DND-41 (cell line): ENCODE data around the gene PLA2G4A.

Source experiments
- ATAC-seq: fragments of 200-7000 bp; cut with Tn5 transposase; 3 replicates; pipeline ENCODE4 v1.9.1; 2021; ENCODE audit warnings: low read depth; ENCODE audit not compliant: insufficient read depth
- DNase-seq: peaks from one replicate; pipeline ENCODE4 v3.0.0-alpha.2; 2020
- H2AFZ ChIP-seq: 2 replicates; pipeline ENCODE4 v1.6.0; 2012; ENCODE audit warnings: low read depth, low read length
- H3K27ac ChIP-seq: 2 replicates; pipeline ENCODE4 v1.5.1; 2012; ENCODE audit warnings: low read length, inconsistent platforms
- H3K27me3 ChIP-seq: fragments of 200-600 bp; sonication (generic); 2 replicates; pipeline ENCODE4 v1.6.0; 2012; ENCODE audit warnings: low read length, mild to moderate bottlenecking, inconsistent platforms; ENCODE audit not compliant: insufficient read depth, poor library complexity
- H3K36me3 ChIP-seq: 2 replicates; pipeline ENCODE4 v1.5.1; 2012; ENCODE audit warnings: low read length, inconsistent platforms; ENCODE audit not compliant: insufficient read depth
- H3K4me1 ChIP-seq: 2 replicates; pipeline ENCODE4 v1.5.1; 2012; ENCODE audit warnings: mild to moderate bottlenecking, low read length; ENCODE audit not compliant: insufficient read depth
- H3K4me2 ChIP-seq: 2 replicates; pipeline ENCODE4 v1.6.0; 2012; ENCODE audit warnings: mild to moderate bottlenecking, moderate library complexity, low read length, inconsistent platforms; ENCODE audit not compliant: insufficient read depth
- H3K4me3 ChIP-seq, 2 experiments: fragments of 200-600 bp in 1 of 2; shearing (Covaris generic) in 1 of 2; 2 replicates each; pipeline ENCODE4 v1.5.1; 2012 to 2016; ENCODE audit warnings: inconsistent platforms in 2 of 2, low read length in 2 of 2, mild to moderate bottlenecking in 2 of 2, low read depth in 1 of 2, moderate library complexity in 1 of 2
- H3K79me2 ChIP-seq: 2 replicates; pipeline ENCODE4 v1.6.0; 2012; ENCODE audit warnings: low read length, inconsistent platforms; ENCODE audit not compliant: insufficient read depth
- H3K9ac ChIP-seq: 2 replicates; pipeline ENCODE4 v1.6.0; 2012; ENCODE audit warnings: low read depth, mild to moderate bottlenecking, inconsistent platforms, low read length, moderate library complexity
- H3K9me3 ChIP-seq: 2 replicates; pipeline ENCODE4 v1.5.1; 2012; ENCODE audit warnings: low read length, moderate library complexity, mild to moderate bottlenecking, inconsistent platforms; ENCODE audit not compliant: insufficient read depth, severe bottlenecking
- H4K20me1 ChIP-seq: 2 replicates; pipeline ENCODE4 v1.6.0; 2012; ENCODE audit warnings: low read length; ENCODE audit not compliant: insufficient read depth
- EZH2 ChIP-seq: IDR thresholded peaks from 3 replicates; pipeline ENCODE4 v1.6.1; 2012; ENCODE audit warnings: borderline replicate concordance, low read depth, mild to moderate bottlenecking, moderate library complexity, low read length, inconsistent platforms; ENCODE audit not compliant: severe bottlenecking
- TF ChIP-seq, protein P1 (sequence below): IDR thresholded peaks from 2 replicates; pipeline ENCODE4 v1.5.1; 2012; ENCODE audit warnings: borderline replicate concordance, low read length, moderate library complexity, mild to moderate bottlenecking; ENCODE audit not compliant: poor library complexity, severe bottlenecking; ENCODE audit errors: extremely low read depth

The PLA2G4A gene

DNA sequence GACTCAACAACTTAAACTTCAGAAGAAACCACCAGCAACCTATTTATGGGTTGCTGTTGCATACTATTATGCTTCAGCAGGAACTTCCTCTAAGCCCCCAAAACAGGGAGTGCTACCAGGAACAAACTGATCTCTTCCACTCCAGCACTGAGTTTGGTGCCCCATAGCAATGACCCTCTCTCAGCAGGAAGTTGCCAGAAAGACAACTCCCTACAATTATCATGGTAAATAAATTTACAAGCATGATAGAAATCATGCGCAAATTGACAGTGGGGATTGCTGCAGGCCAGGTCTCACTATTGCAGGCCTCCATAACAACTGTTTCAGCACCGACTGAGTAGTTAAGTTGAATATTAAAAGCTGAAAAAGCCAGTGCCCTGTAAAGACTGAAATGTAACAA lies 180.6 kb downstream of the PLA2G4A start:
- Histone ChIP-seq H3K36me3 (no peaks in the 10 kb centered on the region), H3K4me2 (no peak overlapping the region), H3K9ac (no peak overlapping the region), H3K4me3 (no peak overlapping the region), H4K20me1 (no peaks in the 10 kb centered on the region), H3K27ac (no peak overlapping the region), H2AFZ (no peak overlapping the region), H3K27me3 (no peaks in the 10 kb centered on the region), H3K4me1 (no peaks in the 10 kb centered on the region), H3K79me2 (no peaks in the 10 kb centered on the region), H3K9me3 (peaks cover 12% of the 10 kb centered on the region)
- ATAC-seq (no peak), DNase-seq (no peak)
- no peak for TF ChIP-seq EZH2

DNA sequence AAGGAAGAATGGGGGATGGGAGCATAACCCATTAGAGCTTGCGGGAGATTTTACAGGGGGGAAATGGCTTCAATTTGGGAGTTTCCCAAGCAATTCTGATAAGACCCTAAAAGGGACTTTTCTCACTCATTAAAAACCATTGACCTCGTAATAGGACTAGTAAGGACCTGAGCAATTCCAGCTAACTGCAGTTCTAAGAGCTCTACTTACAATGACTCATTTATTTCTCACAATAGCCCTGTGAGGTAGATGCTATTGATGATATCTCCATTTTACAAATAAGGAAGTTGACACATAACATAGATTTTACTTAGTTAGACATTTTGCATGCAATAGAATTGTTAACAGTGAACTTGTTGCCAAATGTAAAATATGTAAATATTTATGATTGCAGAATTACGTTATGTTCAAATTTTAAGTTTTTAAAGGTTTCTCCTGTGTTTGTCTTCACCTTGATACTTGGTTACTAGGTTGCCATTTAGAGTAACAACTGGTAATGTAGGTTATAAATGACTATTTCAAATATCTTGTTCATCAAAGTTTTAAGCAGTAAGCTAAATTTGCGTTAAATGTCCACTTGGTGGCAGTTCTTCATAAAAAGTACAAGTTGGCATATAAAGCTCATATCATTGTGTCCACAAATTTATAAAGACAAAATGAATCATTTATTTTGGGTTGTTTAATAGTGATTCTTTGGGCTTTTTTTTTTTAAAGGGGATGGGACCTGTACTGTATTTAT lies 182.0 kb downstream of the PLA2G4A start:
- Histone ChIP-seq H3K27ac (no peak overlapping the region), H3K36me3 (no peaks in the 10 kb centered on the region), H4K20me1 (no peaks in the 10 kb centered on the region), H3K4me3 (no peak overlapping the region), H3K4me1 (no peaks in the 10 kb centered on the region), H3K4me2 (no peak overlapping the region), H3K27me3 (no peaks in the 10 kb centered on the region), H3K9ac (no peak overlapping the region), H2AFZ (no peak overlapping the region), H3K9me3 (peaks cover 12% of the 10 kb centered on the region), H3K79me2 (no peaks in the 10 kb centered on the region)
- DNase-seq (no peak), ATAC-seq (no peak)
- TF ChIP-seq EZH2: no peak
- TF ChIP-seq, protein P1, sequence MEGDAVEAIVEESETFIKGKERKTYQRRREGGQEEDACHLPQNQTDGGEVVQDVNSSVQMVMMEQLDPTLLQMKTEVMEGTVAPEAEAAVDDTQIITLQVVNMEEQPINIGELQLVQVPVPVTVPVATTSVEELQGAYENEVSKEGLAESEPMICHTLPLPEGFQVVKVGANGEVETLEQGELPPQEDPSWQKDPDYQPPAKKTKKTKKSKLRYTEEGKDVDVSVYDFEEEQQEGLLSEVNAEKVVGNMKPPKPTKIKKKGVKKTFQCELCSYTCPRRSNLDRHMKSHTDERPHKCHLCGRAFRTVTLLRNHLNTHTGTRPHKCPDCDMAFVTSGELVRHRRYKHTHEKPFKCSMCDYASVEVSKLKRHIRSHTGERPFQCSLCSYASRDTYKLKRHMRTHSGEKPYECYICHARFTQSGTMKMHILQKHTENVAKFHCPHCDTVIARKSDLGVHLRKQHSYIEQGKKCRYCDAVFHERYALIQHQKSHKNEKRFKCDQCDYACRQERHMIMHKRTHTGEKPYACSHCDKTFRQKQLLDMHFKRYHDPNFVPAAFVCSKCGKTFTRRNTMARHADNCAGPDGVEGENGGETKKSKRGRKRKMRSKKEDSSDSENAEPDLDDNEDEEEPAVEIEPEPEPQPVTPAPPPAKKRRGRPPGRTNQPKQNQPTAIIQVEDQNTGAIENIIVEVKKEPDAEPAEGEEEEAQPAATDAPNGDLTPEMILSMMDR: no peak

DNA sequence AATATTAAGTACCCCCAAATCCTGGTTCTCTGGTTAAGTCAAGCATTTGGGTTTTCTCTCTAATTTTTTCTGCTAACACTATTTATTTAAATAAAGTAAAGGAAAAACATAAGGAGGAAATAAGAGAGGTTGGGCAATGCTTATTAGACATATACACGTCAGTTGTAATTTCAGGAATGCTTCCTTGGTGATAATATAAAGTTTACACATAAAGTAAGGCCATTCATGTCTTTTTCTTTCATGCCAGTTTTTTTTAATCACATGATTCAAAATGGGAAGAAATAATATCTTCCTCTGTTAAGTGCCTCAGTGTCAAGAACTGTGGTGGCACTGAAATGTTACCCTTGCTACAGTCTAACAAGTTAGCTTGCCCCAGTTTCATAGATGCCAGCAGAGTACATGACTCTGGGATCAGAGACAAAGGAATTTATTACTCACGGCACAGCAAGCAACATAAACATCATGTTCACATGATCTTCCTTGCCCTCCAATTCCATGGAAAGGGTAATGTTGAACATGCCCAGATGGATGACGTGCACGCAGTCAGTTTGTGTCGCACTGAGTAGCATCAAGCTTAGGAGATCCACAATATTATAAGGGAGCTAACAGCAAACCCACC lies 184.9 kb downstream of the PLA2G4A start:
- H3K79me2 ChIP-seq: no peaks in the 10 kb centered on the region
- H3K4me2 ChIP-seq: no peak overlapping the region
- no peak overlapping the region for H2AFZ ChIP-seq
- no peak for ATAC-seq
- TF ChIP-seq, protein P1: no peak
- no peak for TF ChIP-seq EZH2
- DNase-seq: no peak
- H3K9me3 ChIP-seq: peaks cover 3% of the 10 kb centered on the region
- no peak overlapping the region for H3K4me3 ChIP-seq
- H3K4me1 ChIP-seq: no peaks in the 10 kb centered on the region
- H3K27ac ChIP-seq: no peak overlapping the region
- H4K20me1 ChIP-seq: no peaks in the 10 kb centered on the region
- H3K27me3 ChIP-seq: no peaks in the 10 kb centered on the region
- H3K9ac ChIP-seq: no peak overlapping the region
- H3K36me3 ChIP-seq: no peaks in the 10 kb centered on the region

DNA sequence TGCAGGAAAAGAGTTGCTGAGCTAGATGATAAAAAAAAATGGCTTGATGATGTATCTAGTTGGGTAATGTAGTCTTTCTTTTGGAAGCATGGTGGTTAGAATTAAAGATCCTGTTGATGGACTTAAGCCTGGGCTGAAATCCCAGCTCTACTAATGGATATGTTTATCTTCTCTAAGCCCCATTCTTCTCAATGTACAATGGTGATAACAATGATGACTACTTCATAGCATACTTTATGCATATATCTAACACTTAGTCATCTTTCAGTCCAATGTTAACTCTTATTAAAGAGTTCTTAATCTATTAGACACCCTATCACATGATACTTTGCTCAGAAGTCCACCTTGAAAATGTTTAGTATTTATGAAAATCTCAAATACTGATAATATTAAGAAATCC lies 189.5 kb downstream of the PLA2G4A start:
- H3K9ac ChIP-seq: no peak overlapping the region
- DNase-seq: no peak
- no peak overlapping the region for H3K4me3 ChIP-seq
- TF ChIP-seq, protein P1: no peak
- TF ChIP-seq EZH2: no peak
- no peaks in the 10 kb centered on the region for H3K27me3 ChIP-seq
- no peak overlapping the region for H3K27ac ChIP-seq
- H3K4me2 ChIP-seq: no peak overlapping the region
- no peak for ATAC-seq
- H3K9me3 ChIP-seq: no peaks in the 10 kb centered on the region
- H4K20me1 ChIP-seq: no peaks in the 10 kb centered on the region
- no peaks in the 10 kb centered on the region for H3K36me3 ChIP-seq
- no peak overlapping the region for H2AFZ ChIP-seq
- H3K79me2 ChIP-seq: no peaks in the 10 kb centered on the region
- no peaks in the 10 kb centered on the region for H3K4me1 ChIP-seq
